ENCODE results near the gene ZFTA.

- TF ChIP-seq CTCF (IDR thresholded peaks at IDR 0.05 in 8 of 11, conservative IDR thresholded peaks at IDR 0.05 in 3 of 11) = no peak
- no peak for TF ChIP-seq POLR2A (IDR thresholded peaks at IDR 0.05)
- no peak for TF ChIP-seq POLR2AphosphoS5 (IDR thresholded peaks at IDR 0.05)
These were observed 15.5 kb upstream of the ZFTA start for GRCh38 chr11:63783925-63784592.

Measured in spleen (tissue), 7 donors.